ENCODE data around the gene CACNA2D4. TPM values are rescaled to one million over a fixed set of nuclear protein-coding genes. Genes with fewer than 3 reads are reported as not detected.

The CACNA2D4 gene
- total RNA-seq, 1 experiment from 2014 or later, result not detected

DNA sequence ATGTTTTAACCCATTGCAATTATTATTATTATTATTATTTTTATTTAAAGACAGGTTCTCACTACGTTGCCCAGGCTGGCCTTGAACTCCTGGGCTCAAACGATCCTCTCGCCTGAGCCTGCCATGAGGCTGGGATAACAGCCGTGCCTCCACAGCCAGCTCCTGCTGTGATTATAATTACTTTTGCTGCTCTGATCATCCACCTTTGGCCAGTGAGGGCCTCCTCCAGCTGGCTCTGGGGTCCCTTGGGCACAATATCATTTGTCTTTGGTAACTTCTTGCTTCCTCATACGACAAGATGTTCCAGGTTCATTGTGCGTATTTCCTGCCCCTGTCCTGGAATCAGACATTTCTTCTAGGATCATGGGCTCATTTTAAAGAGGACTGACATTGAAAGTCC is 69.7 kb downstream of the CACNA2D4 start:
- Histone ChIP-seq H3K4me3 (ENCODE audit: low read length) (no peak overlapping the region), H3F3A (ENCODE audit: low read length, unreplicated experiment) (peaks cover 4% of the 10 kb centered on the region), H2AFZ (ENCODE audit: low read length) (no peak overlapping the region), H3K27ac (ENCODE audit: low read length) (no peak overlapping the region), H3K9ac (ENCODE audit: low read length) (no peak overlapping the region), H3K9me2 (replicated peaks; ENCODE audit: low read length) (no peaks in the 10 kb centered on the region), H3K4me1 (ENCODE audit: insufficient read depth, low read length) (no peaks in the 10 kb centered on the region), H3K27me3 (ENCODE audit: low read length) (peaks cover 39% of the 10 kb centered on the region), H3K9me3 (ENCODE audit: low read length) (no peaks in the 10 kb centered on the region), H3K36me3 (ENCODE audit: low read depth, low read length) (no peaks in the 10 kb centered on the region), H3K4me2 (ENCODE audit: low read length) (no peak overlapping the region), H4K20me1 (ENCODE audit: low read length) (no peaks in the 10 kb centered on the region), H3K79me2 (ENCODE audit: low read length) (no peaks in the 10 kb centered on the region)
- no peak for TF ChIP-seq EZH2phosphoT487 (IDR thresholded peaks at IDR 0.05; ENCODE audit: borderline replicate concordance, low read length)
- no peak for TF ChIP-seq EZH2 (IDR thresholded peaks at IDR 0.05; ENCODE audit: low read length, unreplicated experiment)
- TF ChIP-seq, protein P1, sequence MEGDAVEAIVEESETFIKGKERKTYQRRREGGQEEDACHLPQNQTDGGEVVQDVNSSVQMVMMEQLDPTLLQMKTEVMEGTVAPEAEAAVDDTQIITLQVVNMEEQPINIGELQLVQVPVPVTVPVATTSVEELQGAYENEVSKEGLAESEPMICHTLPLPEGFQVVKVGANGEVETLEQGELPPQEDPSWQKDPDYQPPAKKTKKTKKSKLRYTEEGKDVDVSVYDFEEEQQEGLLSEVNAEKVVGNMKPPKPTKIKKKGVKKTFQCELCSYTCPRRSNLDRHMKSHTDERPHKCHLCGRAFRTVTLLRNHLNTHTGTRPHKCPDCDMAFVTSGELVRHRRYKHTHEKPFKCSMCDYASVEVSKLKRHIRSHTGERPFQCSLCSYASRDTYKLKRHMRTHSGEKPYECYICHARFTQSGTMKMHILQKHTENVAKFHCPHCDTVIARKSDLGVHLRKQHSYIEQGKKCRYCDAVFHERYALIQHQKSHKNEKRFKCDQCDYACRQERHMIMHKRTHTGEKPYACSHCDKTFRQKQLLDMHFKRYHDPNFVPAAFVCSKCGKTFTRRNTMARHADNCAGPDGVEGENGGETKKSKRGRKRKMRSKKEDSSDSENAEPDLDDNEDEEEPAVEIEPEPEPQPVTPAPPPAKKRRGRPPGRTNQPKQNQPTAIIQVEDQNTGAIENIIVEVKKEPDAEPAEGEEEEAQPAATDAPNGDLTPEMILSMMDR (conservative IDR thresholded peaks at IDR 0.05; ENCODE audit: low read depth, low read length), result no peak
- CTCF ChIA-PET, result no interaction called here
- POLR2A ChIA-PET (ENCODE audit: unreplicated experiment), result no interaction called here
- BruUV-seq (replicated peaks), result no TSS peak
- DNase-seq (no peak), ATAC-seq (no peak)
- intact Hi-C loops (cut with micrococcal nuclease), result no loop called here

DNA sequence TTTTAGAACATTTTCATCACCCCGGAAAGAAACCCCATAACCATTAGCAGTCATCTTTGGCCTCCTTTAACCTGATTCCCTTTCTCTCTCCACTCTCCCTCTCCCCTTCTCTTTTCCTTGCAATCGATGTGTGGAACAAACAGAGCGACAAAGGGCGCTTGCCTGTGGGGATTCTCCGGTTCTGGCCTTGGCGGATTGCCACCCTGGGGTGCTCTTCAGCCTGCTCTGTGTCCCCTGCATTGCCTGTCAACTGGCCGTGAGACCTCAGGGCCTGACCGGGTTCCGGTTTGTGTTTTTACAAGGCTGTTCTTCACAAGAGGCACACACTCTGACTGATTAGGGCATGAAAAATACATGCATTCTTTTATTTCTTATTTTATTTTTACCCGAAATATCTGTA is 70.3 kb downstream of the CACNA2D4 start:
- no peak overlapping the region for H3K9ac ChIP-seq (ENCODE audit: low read length)
- ChIA-PET CTCF (no interaction called here), POLR2A (ENCODE audit: unreplicated experiment) (no interaction called here)
- TF ChIP-seq EZH2 (IDR thresholded peaks at IDR 0.05; ENCODE audit: low read length, unreplicated experiment), result no peak
- TF ChIP-seq EZH2phosphoT487 (IDR thresholded peaks at IDR 0.05; ENCODE audit: borderline replicate concordance, low read length), result no peak
- TF ChIP-seq, protein P1 (conservative IDR thresholded peaks at IDR 0.05; ENCODE audit: low read depth, low read length), result no peak
- peaks cover 4% of the 10 kb centered on the region for H3F3A ChIP-seq (ENCODE audit: low read length, unreplicated experiment)
- H3K4me3 ChIP-seq (ENCODE audit: low read length), result no peak overlapping the region
- H2AFZ ChIP-seq (ENCODE audit: low read length), result no peak overlapping the region
- no peaks in the 10 kb centered on the region for H3K9me2 ChIP-seq (replicated peaks; ENCODE audit: low read length)
- no peaks in the 10 kb centered on the region for H4K20me1 ChIP-seq (ENCODE audit: low read length)
- no peaks in the 10 kb centered on the region for H3K36me3 ChIP-seq (ENCODE audit: low read depth, low read length)
- H3K79me2 ChIP-seq (ENCODE audit: low read length), result no peaks in the 10 kb centered on the region
- H3K4me1 ChIP-seq (ENCODE audit: insufficient read depth, low read length), result no peaks in the 10 kb centered on the region
- no TSS peak for BruUV-seq (replicated peaks)
- intact Hi-C loops (cut with micrococcal nuclease), result no loop called here
- no peak for DNase-seq
- H3K9me3 ChIP-seq (ENCODE audit: low read length), result no peaks in the 10 kb centered on the region
- ATAC-seq, result no peak
- H3K27ac ChIP-seq (ENCODE audit: low read length), result no peak overlapping the region
- H3K27me3 ChIP-seq (ENCODE audit: low read length), result peaks cover 42% of the 10 kb centered on the region
- no peak overlapping the region for H3K4me2 ChIP-seq (ENCODE audit: low read length)

DNA sequence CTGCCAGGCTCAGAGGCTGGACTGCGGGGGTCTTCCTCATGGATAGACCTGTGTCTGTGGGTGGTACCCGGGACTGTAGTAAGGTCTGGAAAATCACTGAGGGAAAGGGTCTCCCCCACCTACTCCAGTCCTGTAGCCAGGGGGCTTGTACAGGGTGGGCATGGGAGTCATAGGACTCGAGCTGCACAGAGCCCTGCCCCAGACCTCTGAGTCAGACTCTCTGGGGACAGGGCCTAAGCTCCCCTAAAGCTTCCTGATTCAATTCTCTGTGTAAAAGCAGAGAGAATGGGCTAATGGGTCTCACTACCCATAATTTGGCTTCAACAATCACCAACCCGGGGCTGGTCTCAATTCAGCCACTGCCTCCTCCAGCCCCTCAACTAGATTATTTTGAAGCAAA is 71.0 kb downstream of the CACNA2D4 start:
- no peaks in the 10 kb centered on the region for H3K79me2 ChIP-seq (ENCODE audit: low read length)
- no peaks in the 10 kb centered on the region for H3K36me3 ChIP-seq (ENCODE audit: low read depth, low read length)
- H3K4me1 ChIP-seq (ENCODE audit: insufficient read depth, low read length), result no peaks in the 10 kb centered on the region
- H3K4me2 ChIP-seq (ENCODE audit: low read length), result no peak overlapping the region
- TF ChIP-seq, protein P1 (conservative IDR thresholded peaks at IDR 0.05; ENCODE audit: low read depth, low read length), result no peak
- DNase-seq (no peak), ATAC-seq (no peak)
- no peaks in the 10 kb centered on the region for H3K9me3 ChIP-seq (ENCODE audit: low read length)
- no peak overlapping the region for H3K27ac ChIP-seq (ENCODE audit: low read length)
- no peaks in the 10 kb centered on the region for H3K9me2 ChIP-seq (replicated peaks; ENCODE audit: low read length)
- ChIA-PET CTCF (no interaction called here), POLR2A (ENCODE audit: unreplicated experiment) (no interaction called here)
- peaks cover 42% of the 10 kb centered on the region for H3K27me3 ChIP-seq (ENCODE audit: low read length)
- no peaks in the 10 kb centered on the region for H4K20me1 ChIP-seq (ENCODE audit: low read length)
- no peak overlapping the region for H2AFZ ChIP-seq (ENCODE audit: low read length)
- no peak overlapping the region for H3K4me3 ChIP-seq (ENCODE audit: low read length)
- intact Hi-C loops (cut with micrococcal nuclease), result no loop called here
- BruUV-seq (replicated peaks), result no TSS peak
- H3F3A ChIP-seq (ENCODE audit: low read length, unreplicated experiment), result peaks cover 4% of the 10 kb centered on the region
- no peak overlapping the region for H3K9ac ChIP-seq (ENCODE audit: low read length)
